ENCODE measurements around the gene CHL1. TPM values are rescaled to one million over a fixed set of nuclear protein-coding genes. Genes with fewer than 3 reads are reported as not detected.

Gene CHL1
- total and polyA plus RNA-seq, 2 experiments from 2014 or later, result 1.4 to 1.9 TPM

- DNase-seq (ENCODE audit: low spot score) (no peak), ATAC-seq (no peak)
- Mint-ChIP-seq H3K4me3 (no peak overlapping the region), H3K36me3 (ENCODE audit: low read depth) (peaks cover 22% of the 10 kb centered on the region), H3K27ac (no peak overlapping the region), H3K4me1 (no peaks in the 10 kb centered on the region), H3K27me3 (ENCODE audit: insufficient read depth, low read depth, poor library complexity) (no peaks in the 10 kb centered on the region), H3K9me3 (peaks cover 90% of the 10 kb centered on the region)
- H3K36me3 ChIP-seq (ENCODE audit: insufficient read depth), result no peaks in the 10 kb centered on the region
- TF ChIP-seq REST (IDR thresholded peaks at IDR 0.05; ENCODE audit: unreplicated experiment) (no peak), ZNF462 (CRISPR knock-in tag; IDR thresholded peaks at IDR 0.05) (no peak), CREB1 (CRISPR knock-in tag; IDR thresholded peaks at IDR 0.05; ENCODE audit: low read depth) (no peak)
- no peak overlapping the region for H3K4me2 ChIP-seq
- no peaks in the 10 kb centered on the region for H3K4me1 ChIP-seq (ENCODE audit: insufficient read depth)
- no peaks in the 10 kb centered on the region for H3K27me3 ChIP-seq (ENCODE audit: insufficient read depth)
- no peaks in the 10 kb centered on the region for H3K9me2 ChIP-seq (ENCODE audit: insufficient read depth)
- H4K20me1 ChIP-seq (replicated peaks; ENCODE audit: insufficient read depth), result no peaks in the 10 kb centered on the region
- H3K79me2 ChIP-seq (replicated peaks; ENCODE audit: insufficient read depth), result no peaks in the 10 kb centered on the region
- H3F3A ChIP-seq (replicated peaks; ENCODE audit: low read depth), result no peaks in the 10 kb centered on the region
- H2AFZ ChIP-seq, result no peak overlapping the region
- H3K27ac ChIP-seq (ENCODE audit: low read depth), result no peak overlapping the region
- no peak overlapping the region for H3K4me3 ChIP-seq
These were observed 82.8 kb downstream of the CHL1 start for GRCh38 chr3:279325-279724.
